22Rv1 (cell line): ENCODE measurements around the gene WDFY4.

ENCODE experiments used
- CTCF ChIP-seq: fragments of 450-650 bp; IDR thresholded peaks from 2 replicates; pipeline ENCODE4 v1.5.1; 2017; ENCODE audit warnings: mild to moderate bottlenecking
- ZFX ChIP-seq: fragments of 450-650 bp; IDR thresholded peaks from 2 replicates; pipeline ENCODE4 v1.6.1; 2017; ENCODE audit warnings: antibody characterized with exemption, borderline replicate concordance

GRCh38 chr10:48776005-48776522 is 91.4 kb downstream of the WDFY4 start:
- no peak for TF ChIP-seq CTCF
- TF ChIP-seq ZFX, result no peak
